ENCODE results near the gene LTB4R2. TPM values are rescaled to one million over a fixed set of nuclear protein-coding genes. Genes with fewer than 3 reads are reported as not detected.

Gene LTB4R2
- total RNA-seq, 2 donors from 2014 or later = 13.7 to 27.1 TPM

GRCh38 chr14:24360281-24360680, 50.3 kb downstream of the LTB4R2 start:
- no peak for ATAC-seq
- no peak overlapping the region for H3K27ac Mint-ChIP-seq
- H3K27me3 Mint-ChIP-seq = peaks cover 19 to 29% of the 10 kb centered on the region in 2 donors
- no peaks in the 10 kb centered on the region for H3K36me3 Mint-ChIP-seq
- H3K4me3 Mint-ChIP-seq = no peak overlapping the region
- H3K4me1 Mint-ChIP-seq (ENCODE audit: low read depth in 2 of 2) = peaks cover 3 to 5% of the 10 kb centered on the region in 2 donors
- DNase-seq (ENCODE audit: low spot score) = no peak
- H3K9me3 Mint-ChIP-seq = no peaks in the 10 kb centered on the region

- Mint-ChIP-seq H3K27me3 (peaks cover 26 to 39% of the 10 kb centered on the region in 2 donors), H3K4me1 (ENCODE audit: low read depth in 2 of 2) (peaks cover 11 to 13% of the 10 kb centered on the region in 2 donors), H3K36me3 (no peaks in the 10 kb centered on the region), H3K27ac (no peak overlapping the region), H3K9me3 (no peaks in the 10 kb centered on the region), H3K4me3 (no peak overlapping the region)
- no peak for DNase-seq (ENCODE audit: low spot score)
- no peak for ATAC-seq
These were observed 51.4 kb downstream of the LTB4R2 start for GRCh38 chr14:24361326-24361725.

Other genes starting within 250 kb of the LTB4R2 start
- gene CPNE6, start 238.6 kb upstream of the LTB4R2 start, total RNA-seq = not detected
- gene PCK2, start 215.8 kb upstream of the LTB4R2 start, total RNA-seq = 10 to 100 TPM; 30.4 to 68.3 TPM
- gene DCAF11, start 195.4 kb upstream of the LTB4R2 start, total RNA-seq = 10 to 100 TPM; 87.4 to 96.1 TPM
- 1 to 10 TPM; 1.8 to 2.2 TPM for gene NRL, start 195.2 kb upstream of the LTB4R2 start, total RNA-seq
- gene FITM1, start 179.5 kb upstream of the LTB4R2 start, total RNA-seq = 1 to 10 TPM in 1 of 2 donors, under 1 TPM in 1; 0.67 to 1.8 TPM
- gene PSME1, start 173.9 kb upstream of the LTB4R2 start, total RNA-seq = 100 to 1,000 TPM; 237 to 406 TPM
- gene EMC9, start 168.5 kb upstream of the LTB4R2 start, total RNA-seq = 10 to 100 TPM; 28.7 to 37.5 TPM
- gene PSME2, start 163.5 kb upstream of the LTB4R2 start, total RNA-seq = 100 to 1,000 TPM; 600 to 673 TPM
- 100 to 1,000 TPM; 115 to 170 TPM for gene RNF31, start 162.6 kb upstream of the LTB4R2 start, total RNA-seq
- gene IRF9, start 148.9 kb upstream of the LTB4R2 start, total RNA-seq = 100 to 1,000 TPM; 135 to 227 TPM
- 10 to 100 TPM; 52.1 to 85.9 TPM for gene REC8, start 138.1 kb upstream of the LTB4R2 start, total RNA-seq
- 100 to 1,000 TPM in 1 of 2 donors, 10 to 100 TPM in 1; 52.8 to 145 TPM for gene IPO4, start 121.3 kb upstream of the LTB4R2 start, total RNA-seq
- 10 to 100 TPM; 27.6 to 30.2 TPM for gene TM9SF1, start 114.7 kb upstream of the LTB4R2 start, total RNA-seq
- under 1 TPM in 1 of 2 donors, not detected in 1; 0.95 TPM for gene TSSK4, start 104.4 kb upstream of the LTB4R2 start, total RNA-seq
- 10 to 100 TPM; 66.2 to 95.0 TPM for gene CHMP4A, start 96.7 kb upstream of the LTB4R2 start, total RNA-seq
- gene MDP1, start 94.1 kb upstream of the LTB4R2 start, total RNA-seq = 10 to 100 TPM in 1 of 2 donors, 1 to 10 TPM in 1; 9.1 to 11.3 TPM
- 100 to 1,000 TPM; 196 to 199 TPM for gene NEDD8, start 77.8 kb upstream of the LTB4R2 start, total RNA-seq
- gene GMPR2, start 77.2 kb upstream of the LTB4R2 start, total RNA-seq = 10 to 100 TPM; 40.5 to 54.5 TPM
- gene TINF2, start 67.5 kb upstream of the LTB4R2 start, total RNA-seq = 100 to 1,000 TPM in 1 of 2 donors, 10 to 100 TPM in 1; 77.7 to 103 TPM
- gene TGM1, start 47.0 kb upstream of the LTB4R2 start, total RNA-seq = 1 to 10 TPM; 2.5 to 8.7 TPM
- 10 to 100 TPM; 37.6 to 47.5 TPM for gene RABGGTA, start 38.5 kb upstream of the LTB4R2 start, total RNA-seq
- 10 to 100 TPM; 15.6 to 17.4 TPM for gene DHRS1, start 10.4 kb upstream of the LTB4R2 start, total RNA-seq
- 10 to 100 TPM; 38.5 to 59.0 TPM for gene NOP9, start 10.3 kb upstream of the LTB4R2 start, total RNA-seq
- 10 to 100 TPM in 1 of 2 donors, 1 to 10 TPM in 1; 6.8 to 20.2 TPM for gene CIDEB, start 2.2 kb upstream of the LTB4R2 start, total RNA-seq
- 10 to 100 TPM; 13.2 to 37.3 TPM for gene LTB4R, start 1.4 kb downstream of the LTB4R2 start, total RNA-seq
- gene ADCY4, start 24.9 kb downstream of the LTB4R2 start, total RNA-seq = 1 to 10 TPM; 1.0 to 1.9 TPM
- gene RIPK3, start 29.9 kb downstream of the LTB4R2 start, total RNA-seq = 10 to 100 TPM; 12.5 to 15.5 TPM
- not detected for gene NFATC4, start 58.0 kb downstream of the LTB4R2 start, total RNA-seq
- gene NYNRIN, start 88.9 kb downstream of the LTB4R2 start, total RNA-seq = under 1 TPM in 1 of 2 donors, not detected in 1; 0.11 TPM
- gene CBLN3, start 119.5 kb downstream of the LTB4R2 start, total RNA-seq = 10 to 100 TPM in 1 of 2 donors, 1 to 10 TPM in 1; 5.3 to 10.9 TPM
- gene KHNYN, start 119.8 kb downstream of the LTB4R2 start, total RNA-seq = 10 to 100 TPM; 61.7 to 65.3 TPM
- 10 to 100 TPM; 33.2 to 50.7 TPM for gene SDR39U1, start 132.6 kb downstream of the LTB4R2 start, total RNA-seq
- not detected for gene CMA1, start 198.1 kb downstream of the LTB4R2 start, total RNA-seq

All from natural killer cell treated with Interleukin-12 subunit alpha and Interleukin-12 subunit beta and Interleukin-15 and Interleukin-18, amount 100 ng/mL, for 72 hours (primary cell).